HepG2 (cell line): ENCODE data around the gene CEBPB. TPM values are rescaled to one million over a fixed set of nuclear protein-coding genes. Genes with fewer than 3 reads are reported as not detected.
A peak's percentile ranks its signal among the peaks of the same experiment; 100 is the strongest.

ENCODE experiments used
- CAMTA2 ChIP-seq: sonication (generic); formaldehyde crosslinking; IDR thresholded peaks from 2 replicates; pipeline ENCODE4 v1.4.0; 2020; ENCODE audit warnings: mild to moderate bottlenecking, missing genetic modification reagents, borderline replicate concordance
- GATAD2A ChIP-seq: IDR thresholded peaks from 2 replicates; pipeline ENCODE4 v1.6.1; 2016
- MEIS2 ChIP-seq: sonication (generic); formaldehyde crosslinking; IDR thresholded peaks from 2 replicates; pipeline ENCODE4 v1.9.0; 2021; ENCODE audit warnings: mild to moderate bottlenecking, missing genetic modification reagents
- POLR2AphosphoS2 ChIP-seq: IDR thresholded peaks from 2 replicates; pipeline ENCODE4 v1.6.1; 2011; ENCODE audit warnings: low read depth, low read length, improper control_type of control experiment
- RFXAP ChIP-seq: sonication (generic); formaldehyde crosslinking; IDR thresholded peaks from 2 replicates; pipeline ENCODE4 v1.4.0; 2020; ENCODE audit warnings: missing genetic modification reagents, borderline replicate concordance
- TCF12 ChIP-seq, 2 experiments: fragments of 450-650 bp in 1 of 2; sonication (generic) in 1 of 2; formaldehyde crosslinking in 1 of 2; IDR thresholded peaks; 2 replicates each; pipeline versions ENCODE4 v1.6.1 to v1.8.0; 2017 to 2022; ENCODE audit warnings: antibody characterized with exemption in 1 of 2, mild to moderate bottlenecking in 1 of 2, missing genetic modification reagents in 1 of 2, moderate library complexity in 1 of 2
- YY1 ChIP-seq: IDR thresholded peaks from 2 replicates; pipeline ENCODE4 v1.6.1; 2011; ENCODE audit warnings: low read length, low read depth, moderate library complexity, mild to moderate bottlenecking; ENCODE audit not compliant: insufficient read depth, insufficient replicate concordance
- ZEB1 ChIP-seq: IDR thresholded peaks from 2 replicates; pipeline ENCODE4 v1.6.1; 2012; ENCODE audit warnings: mild to moderate bottlenecking, low read depth, inconsistent platforms; ENCODE audit not compliant: insufficient replicate concordance
- ZFP36L2 ChIP-seq: sonication (generic); formaldehyde crosslinking; IDR thresholded peaks from 2 replicates; pipeline ENCODE4 v1.4.0; 2020; ENCODE audit warnings: missing genetic modification reagents
- ZNF205 ChIP-seq: IDR thresholded peaks from 2 replicates; pipeline ENCODE4 v1.6.1; 2018; ENCODE audit warnings: missing biosample characterization, missing genetic modification reagents
- ZNF44 ChIP-seq: sonication (generic); formaldehyde crosslinking; IDR thresholded peaks from 2 replicates; pipeline ENCODE4 v1.5.1; 2020; ENCODE audit warnings: mild to moderate bottlenecking, missing genetic modification reagents
- ZNF550 ChIP-seq: sonication (generic); formaldehyde crosslinking; IDR thresholded peaks from 2 replicates; pipeline ENCODE4 v1.4.0; 2020; ENCODE audit warnings: mild to moderate bottlenecking, missing genetic modification reagents, borderline replicate concordance
- ZNF589 ChIP-seq: sonication (generic); formaldehyde crosslinking; conservative IDR thresholded peaks from 2 replicates; pipeline ENCODE4 v1.8.0; 2022; ENCODE audit warnings: mild to moderate bottlenecking, moderate library complexity, missing genetic modification reagents
- ZNF639 ChIP-seq: conservative IDR thresholded peaks from 2 replicates; pipeline ENCODE4 v1.6.1; 2018; ENCODE audit warnings: missing genetic modification reagents
- ZNF749 ChIP-seq: sonication (generic); formaldehyde crosslinking; IDR thresholded peaks from 2 replicates; pipeline ENCODE4 v1.8.0; 2022; ENCODE audit warnings: mild to moderate bottlenecking, missing genetic modification reagents, moderate library complexity, borderline replicate concordance
- ZNF761 ChIP-seq: sonication (generic); formaldehyde crosslinking; conservative IDR thresholded peaks from 2 replicates; pipeline ENCODE4 v1.4.0; 2020; ENCODE audit warnings: mild to moderate bottlenecking, missing genetic modification reagents
- polyA plus RNA-seq, 8 experiments: library from polyadenylated mRNA; depleted of rRNA in 3 of 8; stranded (reverse) in 7 of 8; unstranded in 1 of 8; fragments of >200 nt; fragmentation: Illumina TruSeq in 4 of 8; extraction: Trizol in 4 of 8; gene quantifications; 2 replicates each; pipeline versions ENCODE4 v1.2.1 to v1.2.3, GENCODE V29; 2011 to 2016; ENCODE audit warnings: low read depth in 4 of 8, missing spikeins in 1 of 8, mixed read lengths in 1 of 8; ENCODE audit not compliant: insufficient read depth in 1 of 8
- total RNA-seq, 5 experiments: library from RNA; depleted of rRNA; stranded (reverse); fragments of >200 nt; fragmentation: Illumina TruSeq; extraction: Trizol; gene quantifications; 2 replicates each; pipeline ENCODE4 v1.2.3, GENCODE V29; 2016; ENCODE audit warnings: low read depth in 1 of 5
- TF ChIP-seq, protein P1 (sequence below): sonication (generic); formaldehyde crosslinking; IDR thresholded peaks from 2 replicates; pipeline ENCODE4 v1.5.0; 2020; ENCODE audit warnings: mild to moderate bottlenecking, missing genetic modification reagents, borderline replicate concordance
- TF ChIP-seq, protein P2 (sequence below): sonication (generic); formaldehyde crosslinking; IDR thresholded peaks from 2 replicates; pipeline ENCODE4 v1.9.0; 2022; ENCODE audit warnings: low read depth, missing genetic modification reagents

Gene CEBPB
- total and polyA plus RNA-seq, 2 of the 13 experiments (the other 11 are each of a cell fraction or from before 2014, with no cell fraction given), result 18.5 to 28.2 TPM

DNA sequence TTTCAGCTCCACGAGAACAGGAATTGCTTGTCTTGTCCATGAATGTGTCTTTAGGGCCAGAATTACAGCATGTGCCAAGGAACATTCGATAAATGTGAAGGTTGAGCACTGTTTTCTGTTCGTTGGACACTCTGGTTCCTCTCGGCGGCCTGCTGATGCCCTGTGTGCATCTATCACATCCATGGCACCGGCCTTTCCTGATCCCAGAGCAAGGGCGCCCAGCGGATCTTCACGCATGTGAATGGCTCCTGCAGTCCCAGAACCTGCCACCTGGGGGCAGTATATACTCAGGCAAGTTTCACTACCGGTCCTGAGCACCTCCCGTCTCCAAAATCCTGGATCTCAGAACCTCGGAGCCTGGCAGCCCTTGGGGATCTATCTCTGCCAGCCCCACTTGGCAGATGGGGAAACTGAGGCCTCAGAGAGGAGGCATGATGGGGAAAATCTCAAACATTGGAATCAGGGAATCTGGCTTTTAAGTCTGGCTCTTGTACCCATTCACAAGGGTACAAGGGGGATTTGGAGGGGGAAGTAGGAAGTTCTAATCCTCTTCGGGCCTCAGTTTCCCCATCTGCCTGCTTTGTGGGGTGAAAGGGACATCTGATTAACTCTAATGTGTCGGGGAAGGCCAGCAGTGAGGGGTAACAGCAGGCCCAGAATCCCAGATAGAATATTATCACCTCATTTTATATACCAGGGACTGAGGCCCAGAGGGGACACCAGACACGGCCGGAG lies 4.3 kb upstream of the CEBPB start (continued):
- TF ChIP-seq, protein P1, sequence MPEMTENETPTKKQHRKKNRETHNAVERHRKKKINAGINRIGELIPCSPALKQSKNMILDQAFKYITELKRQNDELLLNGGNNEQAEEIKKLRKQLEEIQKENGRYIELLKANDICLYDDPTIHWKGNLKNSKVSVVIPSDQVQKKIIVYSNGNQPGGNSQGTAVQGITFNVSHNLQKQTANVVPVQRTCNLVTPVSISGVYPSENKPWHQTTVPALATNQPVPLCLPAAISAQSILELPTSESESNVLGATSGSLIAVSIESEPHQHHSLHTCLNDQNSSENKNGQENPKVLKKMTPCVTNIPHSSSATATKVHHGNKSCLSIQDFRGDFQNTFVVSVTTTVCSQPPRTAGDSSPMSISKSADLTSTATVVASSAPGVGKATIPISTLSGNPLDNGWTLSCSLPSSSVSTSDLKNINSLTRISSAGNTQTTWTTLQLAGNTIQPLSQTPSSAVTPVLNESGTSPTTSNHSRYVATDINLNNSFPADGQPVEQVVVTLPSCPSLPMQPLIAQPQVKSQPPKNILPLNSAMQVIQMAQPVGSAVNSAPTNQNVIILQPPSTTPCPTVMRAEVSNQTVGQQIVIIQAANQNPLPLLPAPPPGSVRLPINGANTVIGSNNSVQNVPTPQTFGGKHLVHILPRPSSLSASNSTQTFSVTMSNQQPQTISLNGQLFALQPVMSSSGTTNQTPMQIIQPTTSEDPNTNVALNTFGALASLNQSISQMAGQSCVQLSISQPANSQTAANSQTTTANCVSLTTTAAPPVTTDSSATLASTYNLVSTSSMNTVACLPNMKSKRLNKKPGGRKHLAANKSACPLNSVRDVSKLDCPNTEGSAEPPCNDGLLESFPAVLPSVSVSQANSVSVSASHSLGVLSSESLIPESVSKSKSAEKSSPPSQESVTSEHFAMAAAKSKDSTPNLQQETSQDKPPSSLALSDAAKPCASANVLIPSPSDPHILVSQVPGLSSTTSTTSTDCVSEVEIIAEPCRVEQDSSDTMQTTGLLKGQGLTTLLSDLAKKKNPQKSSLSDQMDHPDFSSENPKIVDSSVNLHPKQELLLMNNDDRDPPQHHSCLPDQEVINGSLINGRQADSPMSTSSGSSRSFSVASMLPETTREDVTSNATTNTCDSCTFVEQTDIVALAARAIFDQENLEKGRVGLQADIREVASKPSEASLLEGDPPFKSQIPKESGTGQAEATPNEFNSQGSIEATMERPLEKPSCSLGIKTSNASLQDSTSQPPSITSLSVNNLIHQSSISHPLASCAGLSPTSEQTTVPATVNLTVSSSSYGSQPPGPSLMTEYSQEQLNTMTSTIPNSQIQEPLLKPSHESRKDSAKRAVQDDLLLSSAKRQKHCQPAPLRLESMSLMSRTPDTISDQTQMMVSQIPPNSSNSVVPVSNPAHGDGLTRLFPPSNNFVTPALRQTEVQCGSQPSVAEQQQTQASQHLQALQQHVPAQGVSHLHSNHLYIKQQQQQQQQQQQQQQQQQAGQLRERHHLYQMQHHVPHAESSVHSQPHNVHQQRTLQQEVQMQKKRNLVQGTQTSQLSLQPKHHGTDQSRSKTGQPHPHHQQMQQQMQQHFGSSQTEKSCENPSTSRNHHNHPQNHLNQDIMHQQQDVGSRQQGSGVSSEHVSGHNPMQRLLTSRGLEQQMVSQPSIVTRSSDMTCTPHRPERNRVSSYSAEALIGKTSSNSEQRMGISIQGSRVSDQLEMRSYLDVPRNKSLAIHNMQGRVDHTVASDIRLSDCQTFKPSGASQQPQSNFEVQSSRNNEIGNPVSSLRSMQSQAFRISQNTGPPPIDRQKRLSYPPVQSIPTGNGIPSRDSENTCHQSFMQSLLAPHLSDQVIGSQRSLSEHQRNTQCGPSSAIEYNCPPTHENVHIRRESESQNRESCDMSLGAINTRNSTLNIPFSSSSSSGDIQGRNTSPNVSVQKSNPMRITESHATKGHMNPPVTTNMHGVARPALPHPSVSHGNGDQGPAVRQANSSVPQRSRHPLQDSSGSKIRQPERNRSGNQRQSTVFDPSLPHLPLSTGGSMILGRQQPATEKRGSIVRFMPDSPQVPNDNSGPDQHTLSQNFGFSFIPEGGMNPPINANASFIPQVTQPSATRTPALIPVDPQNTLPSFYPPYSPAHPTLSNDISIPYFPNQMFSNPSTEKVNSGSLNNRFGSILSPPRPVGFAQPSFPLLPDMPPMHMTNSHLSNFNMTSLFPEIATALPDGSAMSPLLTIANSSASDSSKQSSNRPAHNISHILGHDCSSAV (CRISPR knock-in tag), result no peak
- no peak for TF ChIP-seq ZNF761
- TF ChIP-seq CAMTA2, result 0 out of 2 replicates have a peak, but pooled peaks have one; percentile 17
- peak; percentile 60; the same call in 1 of the 2 replicates for TF ChIP-seq ZNF205 (CRISPR knock-in tag)
- TF ChIP-seq, protein P2, sequence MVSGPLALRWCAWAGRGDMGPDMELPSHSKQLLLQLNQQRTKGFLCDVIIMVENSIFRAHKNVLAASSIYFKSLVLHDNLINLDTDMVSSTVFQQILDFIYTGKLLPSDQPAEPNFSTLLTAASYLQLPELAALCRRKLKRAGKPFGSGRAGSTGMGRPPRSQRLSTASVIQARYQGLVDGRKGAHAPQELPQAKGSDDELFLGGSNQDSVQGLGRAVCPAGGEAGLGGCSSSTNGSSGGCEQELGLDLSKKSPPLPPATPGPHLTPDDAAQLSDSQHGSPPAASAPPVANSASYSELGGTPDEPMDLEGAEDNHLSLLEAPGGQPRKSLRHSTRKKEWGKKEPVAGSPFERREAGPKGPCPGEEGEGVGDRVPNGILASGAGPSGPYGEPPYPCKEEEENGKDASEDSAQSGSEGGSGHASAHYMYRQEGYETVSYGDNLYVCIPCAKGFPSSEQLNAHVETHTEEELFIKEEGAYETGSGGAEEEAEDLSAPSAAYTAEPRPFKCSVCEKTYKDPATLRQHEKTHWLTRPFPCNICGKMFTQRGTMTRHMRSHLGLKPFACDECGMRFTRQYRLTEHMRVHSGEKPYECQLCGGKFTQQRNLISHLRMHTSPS, result 0 out of 2 replicates have a peak, but pooled peaks have one; percentile 20
- TF ChIP-seq ZNF550 (CRISPR knock-in tag), result peak; percentile 87; the same call in 1 of the 2 replicates
- TF ChIP-seq MEIS2 (CRISPR knock-in tag), result peak; percentile 83; the same call in 1 of the 2 replicates
- TF ChIP-seq ZNF589, result no peak
- no peak for TF ChIP-seq POLR2AphosphoS2
- TF ChIP-seq ZFP36L2, result no peak
- no peak for TF ChIP-seq ZEB1
- 0 out of 2 replicates have a peak, but pooled peaks have one; percentile 42 for TF ChIP-seq ZNF44
- TF ChIP-seq ZNF639, result peak; percentile 58; the same call in 1 of the 2 replicates
- TF ChIP-seq ZNF749 (CRISPR knock-in tag), result no peak
- TF ChIP-seq YY1, result peak; percentile 66
- no peak for TF ChIP-seq TCF12 (IDR thresholded peaks at IDR 0.05)
- no peak for TF ChIP-seq TCF12 (CRISPR knock-in tag; IDR thresholded peaks at IDR 0.05)
- TF ChIP-seq RFXAP (CRISPR knock-in tag), result peak; percentile 76
- peak; percentile 77; the same call in 1 of the 2 replicates for TF ChIP-seq GATAD2A (CRISPR knock-in tag)
